Kidney tubule cell (primary cell): ENCODE measurements around the gene SSH2.

Experiments
- DNase-seq: peaks from one replicate; pipeline ENCODE4 v3.0.0-alpha.2; 2018; ENCODE audit warnings: low spot score

The SSH2 gene

DNA sequence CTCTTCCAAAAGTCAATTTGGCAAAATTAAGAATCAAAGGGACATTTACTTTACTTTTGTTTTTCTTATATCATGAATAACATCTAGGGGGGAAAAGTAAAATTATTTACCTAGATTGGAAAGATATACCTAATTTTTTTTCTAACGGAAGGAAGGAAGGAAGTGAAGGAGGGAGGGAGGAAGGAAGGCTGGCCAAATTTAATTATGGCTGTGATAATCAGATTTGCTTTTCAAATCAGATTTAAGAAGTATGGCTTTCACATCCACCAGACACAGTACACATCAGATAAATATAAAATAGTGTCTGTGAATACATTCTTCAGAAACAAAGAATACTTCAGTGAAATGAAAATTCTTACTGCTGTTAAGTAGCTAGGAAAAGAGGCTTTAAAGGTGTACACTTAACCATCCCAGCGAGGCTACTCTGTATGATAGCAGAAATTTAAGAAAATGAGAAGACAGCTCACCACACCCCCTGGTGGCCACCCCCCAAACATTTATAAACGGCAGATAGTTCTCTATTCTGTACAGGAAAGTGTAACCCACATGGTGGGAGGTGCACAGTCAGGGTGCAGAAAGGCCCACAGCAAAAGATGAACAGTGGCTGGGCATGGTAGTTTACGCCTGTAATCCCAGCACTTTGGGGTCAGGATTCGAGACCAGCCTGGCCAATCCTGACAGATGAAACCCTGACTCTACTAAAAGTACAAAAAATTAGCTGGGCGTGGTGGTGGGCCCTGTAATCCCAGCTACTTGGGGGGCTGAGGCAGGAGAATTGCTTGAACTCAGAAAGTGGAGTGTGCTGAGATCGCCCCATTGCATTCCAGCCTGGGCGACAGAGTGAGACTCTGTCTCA, 150.8 kb downstream of the SSH2 start:
- peak; percentile 64 for DNase-seq

DNA sequence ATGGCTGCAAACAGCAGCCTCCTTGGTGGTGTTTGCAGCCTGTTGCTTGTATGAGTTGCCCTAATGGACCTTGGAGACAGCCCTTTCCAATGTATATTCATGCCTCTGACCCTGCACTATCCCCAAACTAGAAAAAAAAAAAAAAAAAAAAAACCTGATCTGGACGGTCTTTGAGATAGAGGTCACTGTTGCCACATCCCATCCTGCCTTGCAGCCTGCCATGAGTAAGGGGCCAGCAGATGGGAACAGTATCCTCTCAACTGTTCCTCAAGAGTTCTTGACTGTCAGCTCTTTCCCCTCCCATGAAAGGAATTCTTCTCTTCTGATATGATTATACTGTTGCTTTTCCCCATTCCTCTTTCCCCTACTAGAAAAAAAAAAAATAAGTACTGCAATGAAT, 152.4 kb downstream of the SSH2 start:
- no peak for DNase-seq

DNA sequence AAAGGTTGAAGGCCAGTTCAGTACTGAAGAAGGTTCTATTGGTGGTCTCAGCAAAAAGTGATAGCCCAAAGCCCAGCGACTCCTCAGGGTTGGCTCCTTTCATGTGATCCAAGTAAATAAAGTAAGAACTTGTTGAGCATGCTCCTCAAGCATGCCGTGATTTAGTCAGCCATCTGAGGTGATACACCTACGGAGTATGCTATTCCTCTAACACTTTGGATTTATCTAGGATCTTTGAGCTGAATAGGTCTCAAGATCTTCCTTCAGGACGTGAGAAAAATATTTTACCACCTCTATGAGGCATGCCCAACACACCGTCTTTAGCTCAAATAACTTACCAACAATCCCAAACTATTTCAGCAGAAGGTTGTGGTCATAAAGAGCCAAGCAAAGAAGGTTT, 154.0 kb downstream of the SSH2 start:
- DNase-seq = no peak

DNA sequence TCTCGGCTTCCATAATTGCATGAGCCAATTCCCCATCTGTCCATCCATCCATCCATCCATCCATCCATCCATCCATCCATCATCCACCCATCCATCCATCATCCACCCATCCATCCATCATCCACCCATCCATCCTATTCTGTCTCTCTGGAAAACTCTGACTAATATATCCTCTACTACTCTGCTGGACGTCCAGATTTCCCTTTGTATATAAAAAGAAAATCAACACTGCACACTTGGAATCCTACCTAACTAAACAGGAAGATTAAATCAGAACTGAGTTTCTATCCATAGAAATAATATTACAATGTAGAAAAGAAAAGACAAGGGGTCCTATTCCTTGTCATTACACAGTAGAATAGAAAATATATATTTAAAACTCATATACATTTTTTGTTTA, 157.0 kb downstream of the SSH2 start:
- DNase-seq = no peak

DNA sequence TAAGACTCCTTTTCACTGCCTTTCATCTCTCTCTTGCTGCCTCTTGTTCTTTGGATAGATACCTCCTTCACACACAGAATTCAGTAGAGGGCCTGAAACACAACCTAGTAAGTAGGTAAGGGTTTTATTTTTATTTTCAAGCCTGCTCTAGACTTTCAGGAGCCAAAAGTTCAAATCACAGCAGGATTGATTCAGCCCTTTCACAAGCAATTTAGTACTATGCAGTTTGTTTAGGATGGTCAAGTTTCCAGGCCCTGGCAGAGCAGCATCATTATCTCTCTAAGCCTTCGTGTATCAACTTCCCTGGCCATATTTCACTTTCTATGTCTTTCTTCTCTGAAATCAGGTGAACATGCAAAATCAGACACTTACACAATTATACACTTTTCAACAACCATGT, 158.5 kb downstream of the SSH2 start:
- DNase-seq = no peak

DNA sequence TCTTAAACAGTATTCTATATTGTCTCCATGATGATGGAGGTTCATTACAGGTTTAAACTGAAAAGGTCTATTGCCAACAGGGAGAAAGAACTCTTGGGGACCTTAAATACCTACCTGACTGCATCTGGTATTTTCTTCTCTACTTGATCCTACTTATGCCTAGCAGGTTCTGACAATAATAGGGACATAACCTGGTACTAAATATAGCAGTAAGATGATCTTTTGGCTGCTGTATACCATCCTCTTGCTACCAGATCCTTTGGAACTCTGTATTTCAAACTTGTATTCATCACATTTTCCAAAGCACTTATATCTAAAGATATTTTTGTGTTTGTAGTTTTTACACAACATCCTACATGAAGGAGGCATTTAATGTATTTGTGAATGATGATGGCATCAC, 160.8 kb downstream of the SSH2 start:
- DNase-seq = no peak

DNA sequence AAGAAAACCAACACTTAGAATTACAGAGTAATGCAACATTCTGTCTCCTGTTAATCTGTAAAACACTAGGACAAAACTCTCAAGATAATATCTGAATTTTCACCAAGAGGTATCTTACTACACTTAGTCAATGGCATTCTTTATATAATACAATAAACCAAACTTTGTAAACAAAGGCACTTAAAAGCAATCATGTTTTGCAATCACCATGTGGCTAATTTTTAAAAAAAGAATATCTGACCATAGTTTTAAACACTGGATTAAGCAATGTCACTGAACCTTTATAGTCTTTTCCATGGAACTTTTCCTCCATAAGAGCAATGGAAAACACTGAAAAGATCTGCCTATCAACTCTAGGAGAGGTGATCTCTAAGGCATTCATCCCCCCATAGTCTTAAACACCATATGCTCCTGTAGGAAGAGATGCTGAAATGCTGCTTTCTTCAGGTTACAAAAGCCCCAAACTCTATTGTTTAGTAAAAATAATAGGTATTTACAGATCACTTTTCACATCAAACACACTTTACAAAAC, 163.2 kb downstream of the SSH2 start:
- no peak for DNase-seq

DNA sequence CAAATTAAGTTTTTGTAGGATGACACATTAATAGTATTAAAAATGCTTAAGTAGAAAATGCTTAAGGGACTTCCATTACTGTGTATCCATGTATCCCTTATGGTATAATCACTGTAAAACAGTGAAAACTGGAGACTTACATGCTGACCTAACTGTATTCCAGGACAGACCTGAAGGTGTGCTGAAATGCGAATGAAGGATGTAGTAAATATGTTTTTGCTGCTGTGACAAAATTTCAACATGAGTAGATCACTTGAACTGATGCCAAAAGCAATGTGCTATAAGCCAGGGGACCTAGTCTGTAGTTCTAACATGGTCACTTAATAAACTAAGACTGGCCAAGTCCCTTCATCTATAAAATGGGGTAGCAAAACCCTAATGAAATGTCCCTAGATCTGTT, 165.3 kb downstream of the SSH2 start:
- no peak for DNase-seq

DNA sequence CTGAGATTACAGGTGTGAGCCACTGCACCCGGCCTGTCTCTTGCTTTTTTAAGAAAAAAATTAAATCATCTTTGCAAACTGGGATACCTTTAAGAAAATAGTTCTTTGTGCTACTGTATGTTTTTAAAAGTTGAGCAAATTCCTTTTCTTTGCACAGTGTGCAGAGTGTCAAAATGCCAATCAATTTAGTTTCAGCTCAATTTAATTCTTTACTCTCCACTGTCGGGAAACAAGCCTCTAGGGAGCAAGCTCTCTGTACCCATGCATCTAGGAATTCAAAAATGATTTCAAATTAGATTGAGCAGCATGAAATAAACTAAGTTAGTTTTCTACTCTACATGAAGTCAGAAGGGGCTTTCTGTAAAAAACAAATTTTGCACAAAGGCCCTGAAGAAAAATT, 165.8 kb downstream of the SSH2 start:
- DNase-seq = no peak

DNA sequence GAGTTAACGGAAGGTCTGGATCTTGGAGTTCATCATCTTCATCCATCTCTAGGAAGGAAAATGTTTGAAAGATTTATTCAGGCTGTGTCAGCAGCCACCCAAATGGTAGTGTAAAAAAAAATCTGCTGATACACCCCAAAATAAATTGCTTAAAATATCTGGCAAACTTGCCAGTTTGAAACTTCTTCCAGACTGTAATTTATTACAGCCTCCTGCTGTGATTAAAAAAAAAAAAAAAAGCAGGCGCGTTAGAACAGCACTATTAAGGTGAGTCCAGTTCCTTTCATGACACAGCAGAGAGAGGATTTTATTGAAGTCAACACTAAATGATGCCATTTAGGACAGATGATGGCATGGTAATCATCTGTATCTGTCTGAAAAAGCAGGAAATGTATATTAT, 166.8 kb downstream of the SSH2 start:
- DNase-seq = no peak

DNA sequence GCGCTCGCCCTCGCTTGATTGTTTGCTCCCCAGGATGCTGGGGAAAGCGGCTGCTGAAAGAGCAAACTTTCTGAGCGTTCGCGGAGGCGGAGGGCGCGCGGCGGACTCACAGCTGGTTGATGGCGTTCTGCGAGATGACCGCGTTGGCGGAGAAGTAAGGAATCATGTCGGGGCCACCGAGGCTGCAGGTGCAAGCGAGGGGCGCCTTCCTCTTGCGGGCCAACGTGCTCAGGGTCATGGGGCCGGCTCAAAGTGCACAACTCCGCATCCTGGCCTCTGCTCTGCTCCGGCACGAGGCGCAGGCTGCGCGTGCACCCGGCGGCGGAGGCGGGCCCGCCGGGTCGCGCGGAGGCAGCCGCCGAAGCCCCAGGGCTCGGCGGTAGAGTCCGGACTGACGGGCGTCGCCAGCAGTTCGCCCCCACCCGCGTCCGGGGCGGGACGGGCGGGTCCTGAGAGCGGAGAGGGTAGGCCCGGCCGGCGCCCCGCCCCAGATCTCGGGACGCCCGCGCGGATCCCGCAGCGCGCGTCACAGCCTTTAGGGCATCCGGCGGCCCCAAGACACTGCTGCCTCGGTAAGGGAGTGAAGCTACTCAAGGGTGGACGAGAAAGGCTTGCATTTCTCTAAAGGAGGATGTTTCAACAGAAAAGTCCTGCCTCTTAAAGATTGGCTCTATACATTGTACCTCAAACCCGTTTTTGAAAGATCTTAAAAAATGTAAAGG, 168.8 kb downstream of the SSH2 start:
- DNase-seq = peak; percentile 87

DNA sequence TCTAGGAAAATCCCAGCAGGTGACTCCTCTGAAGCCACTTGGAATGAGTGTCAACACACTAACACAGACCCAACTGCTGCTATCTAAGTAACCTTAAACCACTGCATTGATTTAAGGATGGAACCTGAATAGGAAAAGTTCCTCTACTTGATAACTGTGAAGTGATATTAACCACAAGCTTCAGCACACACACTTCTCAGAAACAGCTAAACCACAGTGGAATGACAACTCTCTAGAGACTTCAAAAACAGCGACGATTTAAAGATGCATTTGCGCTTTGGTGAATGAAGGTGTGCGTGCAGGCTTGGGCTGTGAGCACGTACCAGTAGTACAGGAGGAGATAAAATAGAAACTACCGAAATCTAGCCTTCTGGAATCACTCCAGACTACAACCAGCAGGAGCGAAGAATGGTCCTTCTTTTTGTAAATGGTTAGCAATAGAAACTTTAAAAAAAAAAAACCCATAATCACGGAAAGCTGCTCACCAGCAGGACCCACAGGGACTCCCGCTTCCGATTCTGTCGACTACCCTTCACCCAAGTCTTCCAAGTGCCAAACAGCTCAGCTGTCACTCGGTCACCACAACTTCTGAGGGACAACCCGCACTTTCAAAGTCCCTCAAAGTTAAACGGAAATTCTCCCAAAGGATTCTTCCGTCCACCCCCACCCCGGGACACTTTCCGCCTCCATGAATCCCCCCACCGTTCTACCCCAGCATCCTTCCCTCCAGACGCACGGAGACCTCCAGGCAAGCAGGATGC, 169.6 kb downstream of the SSH2 start:
- DNase-seq = peak; percentile 61

DNA sequence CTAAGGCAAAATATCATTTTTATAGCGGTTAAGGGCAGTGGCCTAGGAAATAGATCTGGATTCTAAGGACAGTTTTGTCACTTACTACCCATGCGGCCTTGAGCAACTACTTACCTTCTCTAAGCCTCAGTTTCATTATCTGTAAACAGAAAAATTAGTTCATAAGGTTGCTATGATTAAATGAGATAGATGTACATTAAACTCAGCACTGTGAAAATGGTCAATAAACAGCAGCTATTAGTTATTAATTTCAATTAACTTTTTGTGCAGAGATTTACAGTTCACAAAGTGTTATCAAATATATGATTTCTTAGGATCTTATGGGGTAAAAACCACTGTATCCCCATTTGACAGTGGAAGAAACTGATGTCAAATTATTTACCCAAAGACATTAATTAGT, 171.8 kb downstream of the SSH2 start:
- DNase-seq = no peak

DNA sequence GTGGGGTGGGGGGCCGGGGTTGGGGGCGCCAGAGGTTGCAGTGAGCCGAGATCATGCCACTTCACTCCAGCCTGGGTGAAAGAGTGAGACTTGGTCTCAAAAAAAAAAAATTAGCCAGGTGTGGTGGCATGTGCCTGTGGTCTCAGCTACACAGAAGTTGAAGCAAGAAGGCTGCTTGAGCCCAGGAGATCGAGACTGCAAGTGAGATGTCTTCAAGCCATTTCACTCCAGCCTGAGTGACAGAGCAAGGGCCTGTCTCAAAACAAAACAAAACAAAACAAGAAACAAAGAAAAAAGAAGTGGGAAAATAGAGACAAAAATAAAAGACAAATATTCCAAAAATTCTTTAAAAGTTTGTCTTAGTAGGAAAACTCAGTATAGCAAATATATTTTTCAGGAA, 172.2 kb downstream of the SSH2 start:
- no peak for DNase-seq

DNA sequence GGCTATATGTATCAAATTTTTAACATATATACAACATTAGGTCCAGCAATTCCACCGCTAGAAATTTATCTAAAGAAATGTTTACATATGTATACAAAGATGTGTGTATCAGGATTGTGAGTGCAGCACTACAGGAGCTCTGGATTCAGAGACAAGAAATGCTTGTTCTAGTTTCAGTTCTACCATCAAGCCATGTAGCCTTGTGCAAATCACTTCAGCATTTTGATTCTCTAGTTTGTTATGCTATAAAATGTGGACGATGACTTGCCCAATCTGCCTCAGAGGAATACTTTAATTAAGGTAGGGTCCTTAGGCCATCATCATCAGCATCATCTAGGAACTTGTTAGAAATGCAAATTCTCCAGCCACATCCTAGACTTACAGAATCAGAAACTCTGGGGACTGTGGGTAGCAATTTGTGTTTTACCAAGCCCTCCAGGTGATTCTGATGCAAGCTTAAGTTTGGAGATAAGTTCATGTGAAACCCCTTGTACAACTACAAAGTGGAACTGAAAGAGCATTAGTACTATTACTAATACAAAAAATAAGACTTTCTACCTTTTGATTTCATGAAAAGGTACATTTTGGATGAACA, 176.1 kb downstream of the SSH2 start:
- no peak for DNase-seq

DNA sequence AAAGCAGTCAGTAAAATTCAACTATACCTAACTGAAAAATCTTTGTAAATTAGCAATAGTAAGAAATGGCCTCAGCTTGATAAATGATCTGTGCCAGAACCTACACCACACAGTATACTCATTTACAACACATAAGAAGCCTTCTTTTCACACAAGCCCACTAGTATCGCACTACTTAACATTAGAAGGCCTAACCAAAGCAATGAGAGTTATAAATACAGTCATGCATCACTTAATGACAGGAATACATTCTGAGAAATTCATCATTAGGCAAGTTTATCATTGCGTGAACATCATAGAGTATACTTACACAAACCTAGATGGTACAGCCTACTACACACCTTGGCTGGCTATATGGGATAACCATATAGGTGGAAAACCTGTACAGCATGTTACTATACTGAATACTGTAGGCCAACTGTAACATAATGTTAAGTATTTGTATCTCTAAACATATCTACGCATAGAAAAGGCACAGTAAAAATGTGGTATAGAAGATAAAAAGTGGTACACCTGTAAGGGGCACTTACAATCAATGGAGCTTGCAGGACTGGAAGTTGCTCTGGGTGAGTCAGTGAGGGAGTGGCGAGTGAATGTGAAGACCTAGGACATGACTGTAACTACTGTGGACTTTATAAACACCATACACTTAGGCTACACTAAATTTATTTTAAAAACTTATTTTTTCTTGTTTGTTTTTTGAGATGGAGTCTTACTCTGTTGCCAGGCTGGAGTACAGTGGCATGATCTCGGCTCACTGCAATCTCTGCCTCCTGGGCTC, 180.8 kb downstream of the SSH2 start:
- DNase-seq = peak; percentile 57

DNA sequence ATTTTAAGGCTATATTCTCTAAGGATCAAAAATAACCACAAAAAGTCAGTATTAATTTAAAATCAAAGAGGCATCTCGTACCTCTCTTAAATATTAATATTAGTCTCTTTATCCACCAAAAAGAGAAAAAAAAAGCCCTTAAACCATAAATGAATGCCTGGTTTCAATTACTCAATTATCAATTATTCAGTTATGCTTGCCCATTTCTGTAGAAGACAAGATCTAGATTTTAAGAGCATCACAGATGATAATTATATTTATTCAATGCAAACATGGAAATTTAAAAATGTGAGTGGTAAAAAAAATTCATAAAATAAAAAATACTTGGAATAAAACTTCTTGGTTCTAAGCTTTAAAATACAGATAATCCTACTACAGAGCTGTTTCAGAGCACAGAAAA, 181.6 kb downstream of the SSH2 start:
- DNase-seq = no peak

DNA sequence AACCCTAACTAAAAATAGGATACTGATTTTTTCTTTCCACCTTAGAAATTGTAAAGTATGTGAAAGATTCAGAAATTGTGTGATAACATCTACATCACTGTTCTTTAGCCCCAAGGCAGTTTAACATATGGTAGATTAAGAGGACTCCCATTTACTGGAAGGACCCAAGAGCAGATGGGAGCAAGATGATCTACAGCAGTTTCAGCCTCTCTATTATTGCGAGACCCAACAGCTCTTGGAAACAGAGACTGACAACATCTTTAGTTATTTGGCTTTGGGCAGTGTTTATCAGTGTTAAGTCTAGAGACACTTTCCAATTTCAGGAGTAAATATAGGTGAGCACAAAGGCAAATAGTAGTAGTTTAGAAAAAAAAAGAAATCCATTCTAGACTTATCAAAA, 182.4 kb downstream of the SSH2 start:
- no peak for DNase-seq

DNA sequence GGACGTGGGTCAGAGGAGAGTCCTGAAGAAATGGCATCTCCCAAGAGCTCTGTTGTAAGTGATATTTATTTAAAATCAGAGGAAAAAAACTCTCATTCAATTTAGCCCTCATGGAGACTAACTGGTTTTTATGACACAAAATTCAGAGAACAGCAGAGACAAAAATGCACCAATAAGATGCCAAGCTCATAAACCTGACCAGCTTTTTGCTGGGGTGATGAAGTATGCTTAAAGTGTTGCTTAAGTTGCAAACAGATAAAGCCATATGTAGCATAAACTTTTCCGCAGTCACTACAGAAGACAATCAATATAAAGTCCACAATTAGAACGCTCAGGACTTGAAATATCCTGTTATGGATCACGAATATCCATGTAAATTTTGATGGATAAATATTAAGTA, 183.4 kb downstream of the SSH2 start:
- no peak for DNase-seq

DNA sequence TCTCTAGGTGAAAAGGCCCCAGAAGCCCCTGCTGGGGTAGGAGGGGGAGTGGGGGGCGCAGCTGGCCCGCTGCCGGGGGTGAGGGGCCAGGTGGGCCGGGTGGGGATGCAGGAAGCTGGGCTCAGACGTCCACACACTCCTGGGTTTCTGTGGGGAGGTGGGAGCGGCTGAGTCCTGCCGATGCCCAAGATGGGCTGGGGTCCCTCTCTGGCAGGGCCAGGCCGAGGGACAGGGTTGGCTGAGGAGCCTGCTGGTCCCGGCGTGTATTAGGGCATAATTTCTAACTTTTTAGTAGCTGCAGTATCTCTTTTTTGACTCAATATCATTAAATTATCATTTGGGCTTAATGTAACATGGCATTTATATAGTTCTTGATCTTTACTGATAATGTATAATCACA, 185.9 kb downstream of the SSH2 start:
- DNase-seq = no peak

DNA sequence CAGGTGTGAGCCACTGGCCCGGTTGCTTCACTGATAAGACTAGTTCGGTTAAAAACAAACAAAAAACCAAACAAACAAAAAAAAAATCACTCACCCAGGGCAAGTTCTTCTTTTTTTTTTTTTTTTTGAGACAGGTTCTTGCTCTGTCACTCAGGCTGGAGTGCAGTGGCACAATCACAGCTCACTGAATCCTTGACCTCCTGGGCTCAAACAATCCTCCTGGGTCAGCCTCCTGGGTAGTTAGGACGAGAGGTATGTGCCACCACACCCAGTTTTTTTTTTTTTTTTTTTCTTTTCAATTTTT, 187.9 kb downstream of the SSH2 start:
- no peak for DNase-seq

DNA sequence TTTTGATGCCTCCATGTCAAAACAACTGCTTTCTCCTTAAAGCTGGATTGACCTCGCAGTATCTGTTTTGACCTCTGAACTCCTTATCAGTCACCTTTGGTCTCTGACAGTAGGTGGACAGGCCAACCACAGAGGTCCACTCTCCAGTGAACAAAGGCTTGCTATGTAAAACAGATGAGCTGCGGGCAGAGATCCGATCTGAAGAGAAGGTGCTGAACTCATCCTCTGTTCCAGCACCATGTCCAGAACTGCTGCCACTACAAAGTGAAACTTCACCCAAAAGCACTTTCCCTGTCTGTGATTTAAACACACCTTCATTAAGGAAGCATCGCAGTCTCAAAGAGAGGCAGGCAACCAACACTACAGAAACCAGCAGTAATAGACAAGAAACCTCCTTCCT, 190.0 kb downstream of the SSH2 start:
- DNase-seq = no peak
